ENCODE measurements around the gene POU6F2.

Gene POU6F2

GRCh38 chr7:39144420-39144819 lies 166.7 kb downstream of the POU6F2 start:
- no peak overlapping the region for H3K27ac ChIP-seq (ENCODE audit: poor library complexity, severe bottlenecking)
- H3K27me3 ChIP-seq (ENCODE audit: insufficient read depth, poor library complexity, severe bottlenecking): no peaks in the 10 kb centered on the region
- no peaks in the 10 kb centered on the region for H3K36me3 ChIP-seq (ENCODE audit: low read depth)
- no peaks in the 10 kb centered on the region for H3K9me3 ChIP-seq (ENCODE audit: severe bottlenecking)
- H3K4me1 ChIP-seq (ENCODE audit: insufficient read depth, poor library complexity, severe bottlenecking): no peaks in the 10 kb centered on the region
- DNase-seq (ENCODE audit: low spot score) (no peak), ATAC-seq (ENCODE audit: low read depth) (no peak)
- no peak overlapping the region for H3K4me3 ChIP-seq (ENCODE audit: severe bottlenecking)
- TF ChIP-seq CTCF (IDR thresholded peaks at IDR 0.05; ENCODE audit: poor library complexity, severe bottlenecking): no peak

DNA sequence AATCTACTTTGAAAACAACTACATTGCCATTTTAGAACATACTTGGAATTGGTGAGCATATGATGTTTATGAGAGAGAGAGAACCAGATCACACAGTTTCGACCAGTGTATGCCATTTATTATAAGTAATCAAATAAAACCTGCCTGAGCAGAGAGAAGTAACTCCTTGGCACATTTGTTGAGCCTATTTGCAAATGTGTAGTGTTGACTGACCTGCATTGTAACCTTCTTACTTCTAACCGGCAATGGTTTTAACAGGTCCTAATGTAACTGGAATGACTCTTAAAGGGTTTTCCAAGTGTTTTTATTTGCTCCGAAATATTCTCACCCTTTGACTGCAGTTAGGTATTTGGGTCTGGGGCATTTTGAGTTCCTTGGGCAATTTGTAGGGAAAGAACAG lies 167.6 kb downstream of the POU6F2 start:
- Histone ChIP-seq H3K4me3 (ENCODE audit: severe bottlenecking) (no peak overlapping the region), H3K27ac (ENCODE audit: poor library complexity, severe bottlenecking) (no peak overlapping the region), H3K9me3 (ENCODE audit: severe bottlenecking) (no peaks in the 10 kb centered on the region), H3K4me1 (ENCODE audit: insufficient read depth, poor library complexity, severe bottlenecking) (no peaks in the 10 kb centered on the region), H3K27me3 (ENCODE audit: insufficient read depth, poor library complexity, severe bottlenecking) (no peaks in the 10 kb centered on the region), H3K36me3 (ENCODE audit: low read depth) (no peaks in the 10 kb centered on the region)
- ATAC-seq (ENCODE audit: low read depth) (no peak), DNase-seq (ENCODE audit: low spot score) (no peak)
- no peak for TF ChIP-seq CTCF (IDR thresholded peaks at IDR 0.05; ENCODE audit: poor library complexity, severe bottlenecking)

DNA sequence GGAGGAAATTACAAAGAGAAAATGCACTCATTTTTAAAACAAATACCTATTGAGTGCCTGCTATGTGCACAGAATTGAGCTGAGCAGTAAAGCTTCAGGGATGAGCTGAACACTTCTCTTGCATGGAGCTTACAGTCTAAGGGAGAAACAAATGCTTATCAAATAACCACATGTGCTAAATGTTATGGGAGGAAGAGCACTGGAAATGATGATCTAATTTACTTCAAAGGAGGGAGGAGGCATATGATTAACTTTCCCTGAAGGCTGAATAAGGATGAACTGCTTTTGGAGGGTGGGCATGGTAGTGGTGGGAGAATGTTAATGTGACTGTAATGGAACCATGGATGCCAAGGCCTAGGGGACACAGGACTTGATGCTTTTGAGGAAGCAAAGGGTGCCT lies 168.2 kb downstream of the POU6F2 start:
- no peak for TF ChIP-seq CTCF (IDR thresholded peaks at IDR 0.05; ENCODE audit: poor library complexity, severe bottlenecking)
- no peaks in the 10 kb centered on the region for H3K27me3 ChIP-seq (ENCODE audit: insufficient read depth, poor library complexity, severe bottlenecking)
- ATAC-seq (ENCODE audit: low read depth): no peak
- H3K27ac ChIP-seq (ENCODE audit: poor library complexity, severe bottlenecking): no peak overlapping the region
- H3K4me3 ChIP-seq (ENCODE audit: severe bottlenecking): no peak overlapping the region
- H3K9me3 ChIP-seq (ENCODE audit: severe bottlenecking): no peaks in the 10 kb centered on the region
- H3K36me3 ChIP-seq (ENCODE audit: low read depth): no peaks in the 10 kb centered on the region
- no peak for DNase-seq (ENCODE audit: low spot score)
- H3K4me1 ChIP-seq (ENCODE audit: insufficient read depth, poor library complexity, severe bottlenecking): no peaks in the 10 kb centered on the region

DNA sequence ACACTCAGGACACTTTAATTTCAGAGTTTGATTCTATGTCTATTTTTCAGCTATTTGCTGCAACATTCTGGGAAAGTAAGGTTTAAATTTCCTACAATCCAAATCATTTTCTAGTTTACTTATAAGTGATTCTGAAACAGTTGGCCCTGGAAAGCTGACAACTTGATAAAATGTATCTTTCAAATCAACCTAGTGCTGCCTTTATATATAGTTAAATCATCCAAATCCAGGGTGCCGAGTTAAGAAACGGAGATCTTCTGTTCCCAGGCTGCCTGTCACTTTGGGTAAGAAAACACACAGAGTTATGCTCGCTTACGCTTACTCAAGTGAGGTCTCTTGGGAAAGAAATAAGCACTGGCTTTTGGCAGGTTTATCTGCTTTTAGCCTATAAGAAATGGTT lies 175.0 kb downstream of the POU6F2 start:
- ATAC-seq (ENCODE audit: low read depth): no peak
- H3K36me3 ChIP-seq (ENCODE audit: low read depth): no peaks in the 10 kb centered on the region
- H3K4me3 ChIP-seq (ENCODE audit: severe bottlenecking): no peak overlapping the region
- no peak for DNase-seq (ENCODE audit: low spot score)
- no peak for TF ChIP-seq CTCF (IDR thresholded peaks at IDR 0.05; ENCODE audit: poor library complexity, severe bottlenecking)
- H3K9me3 ChIP-seq (ENCODE audit: severe bottlenecking): no peaks in the 10 kb centered on the region
- no peaks in the 10 kb centered on the region for H3K27me3 ChIP-seq (ENCODE audit: insufficient read depth, poor library complexity, severe bottlenecking)
- H3K27ac ChIP-seq (ENCODE audit: poor library complexity, severe bottlenecking): no peak overlapping the region
- H3K4me1 ChIP-seq (ENCODE audit: insufficient read depth, poor library complexity, severe bottlenecking): no peaks in the 10 kb centered on the region

- no peaks in the 10 kb centered on the region for H3K27me3 ChIP-seq (ENCODE audit: insufficient read depth, poor library complexity, severe bottlenecking)
- no peaks in the 10 kb centered on the region for H3K9me3 ChIP-seq (ENCODE audit: severe bottlenecking)
- ATAC-seq (ENCODE audit: low read depth) (no peak), DNase-seq (ENCODE audit: low spot score) (no peak)
- no peak for TF ChIP-seq CTCF (IDR thresholded peaks at IDR 0.05; ENCODE audit: poor library complexity, severe bottlenecking)
- H3K27ac ChIP-seq (ENCODE audit: poor library complexity, severe bottlenecking): no peak overlapping the region
- no peaks in the 10 kb centered on the region for H3K36me3 ChIP-seq (ENCODE audit: low read depth)
- H3K4me1 ChIP-seq (ENCODE audit: insufficient read depth, poor library complexity, severe bottlenecking): no peaks in the 10 kb centered on the region
- H3K4me3 ChIP-seq (ENCODE audit: severe bottlenecking): no peak overlapping the region
Observed at GRCh38 chr7:39153113-39153512, 175.4 kb downstream of the POU6F2 start.

Data from RWPE2 (cell line).